MM.1S (cell line): Measurements from ENCODE around the gene ARHGEF6.

Experiments used
- DNase-seq: peaks from one replicate; pipeline ENCODE4 v3.0.0-alpha.2; 2015
- H2AFZ ChIP-seq: fragments of 300-600 bp; sonication (generic); 2 replicates; pipeline ENCODE4 v1.6.0; 2016; ENCODE audit warnings: antibody characterized with exemption, low read length
- H3F3A ChIP-seq: fragments of 300-600 bp; sonication (generic); 2 replicates; pipeline ENCODE4 v1.6.1; 2016; ENCODE audit warnings: mild to moderate bottlenecking, antibody characterized with exemption, low read length, moderate library complexity, mixed read lengths; ENCODE audit not compliant: insufficient read depth
- H3K27ac ChIP-seq: fragments of 300-600 bp; sonication (generic); 2 replicates; pipeline ENCODE4 v1.5.1; 2016; ENCODE audit warnings: mild to moderate bottlenecking, low read length
- H3K27me3 ChIP-seq: fragments of 300-600 bp; sonication (generic); replicated peaks from 2 replicates; pipeline ENCODE4 v1.6.0; 2016; ENCODE audit warnings: low read length; ENCODE audit not compliant: insufficient read depth
- H3K36me3 ChIP-seq: fragments of 300-600 bp; sonication (generic); replicated peaks from 2 replicates; pipeline ENCODE4 v1.6.1; 2016; ENCODE audit warnings: mild to moderate bottlenecking, low read length, mixed read lengths; ENCODE audit not compliant: insufficient read depth
- H3K4me1 ChIP-seq: fragments of 300-600 bp; sonication (generic); 2 replicates; pipeline ENCODE4 v1.6.1; 2016; ENCODE audit warnings: low read length, mixed read lengths
- H3K4me2 ChIP-seq: fragments of 300-600 bp; sonication (generic); 2 replicates; pipeline ENCODE4 v1.6.0; 2016; ENCODE audit warnings: low read depth, low read length
- H3K4me3 ChIP-seq: fragments of 300-600 bp; sonication (generic); 2 replicates; pipeline ENCODE4 v1.5.1; 2016; ENCODE audit warnings: low read length, mixed read lengths
- H3K79me2 ChIP-seq: fragments of 300-600 bp; sonication (generic); 2 replicates; pipeline ENCODE4 v1.6.1; 2016; ENCODE audit warnings: mixed run types, low read length, mixed read lengths
- H3K9ac ChIP-seq: fragments of 300-600 bp; sonication (generic); 2 replicates; pipeline ENCODE4 v1.6.1; 2016; ENCODE audit warnings: low read length, mixed read lengths
- H3K9me2 ChIP-seq: fragments of 300-600 bp; sonication (generic); replicated peaks from 2 replicates; pipeline ENCODE4 v1.6.1; 2016; ENCODE audit warnings: mild to moderate bottlenecking, low read length, mixed read lengths; ENCODE audit not compliant: insufficient read depth
- H3K9me3 ChIP-seq: fragments of 300-600 bp; sonication (generic); replicated peaks from 2 replicates; pipeline ENCODE4 v1.6.1; 2016; ENCODE audit warnings: mild to moderate bottlenecking, low read length, mixed read lengths; ENCODE audit not compliant: insufficient read depth
- H4K20me1 ChIP-seq: fragments of 300-600 bp; sonication (generic); 2 replicates; pipeline ENCODE4 v1.6.1; 2016; ENCODE audit warnings: mild to moderate bottlenecking, low read length, moderate library complexity, mixed read lengths; ENCODE audit not compliant: insufficient read depth
- EZH2 ChIP-seq: fragments of 300-600 bp; sonication (generic); optimal IDR thresholded peaks from 2 replicates; pipeline ENCODE3; 2017; ENCODE audit warnings: low read depth, mild to moderate bottlenecking, antibody characterized with exemption, low read length, mixed read lengths
- EZH2phosphoT487 ChIP-seq: fragments of 300-600 bp; sonication (generic); IDR thresholded peaks from 2 replicates; pipeline ENCODE4 v1.6.1; 2018; ENCODE audit warnings: antibody characterized with exemption, low read length
- TF ChIP-seq, protein P1 (sequence below): fragments of 300-600 bp; sonication (generic); IDR thresholded peaks from 2 replicates; pipeline ENCODE4 v1.5.1; 2016; ENCODE audit warnings: antibody characterized with exemption, low read length, mixed read lengths

The ARHGEF6 gene

DNA sequence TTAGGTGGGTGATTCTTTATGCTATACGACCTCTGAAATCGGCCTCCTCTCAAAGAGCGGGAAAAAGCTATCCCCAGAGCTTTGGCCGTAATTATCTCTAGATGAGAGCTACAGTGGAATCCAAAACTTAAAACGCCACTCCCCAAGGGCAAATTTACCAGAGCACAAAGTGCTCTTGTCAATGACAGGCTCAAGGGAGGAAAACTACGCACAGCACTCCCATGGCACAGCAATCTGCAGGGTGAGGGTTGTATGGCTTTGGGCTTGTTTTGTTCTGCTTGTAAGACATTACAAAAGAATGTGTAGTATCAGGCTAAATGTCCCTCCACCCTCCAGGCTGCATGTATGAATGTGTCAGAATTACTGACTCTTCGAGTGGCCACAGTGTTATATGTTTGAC, 44.0 kb downstream of the ARHGEF6 start:
- Histone ChIP-seq H3K9me2 (no peaks in the 10 kb centered on the region), H3K79me2 (no peaks in the 10 kb centered on the region), H4K20me1 (no peaks in the 10 kb centered on the region), H2AFZ (no peak overlapping the region), H3K9ac (no peak overlapping the region), H3K36me3 (no peaks in the 10 kb centered on the region), H3F3A (no peaks in the 10 kb centered on the region), H3K4me1 (peaks cover 7% of the 10 kb centered on the region; the same call in 1 of the 2 replicates), H3K4me2 (no peak overlapping the region), H3K4me3 (no peak overlapping the region), H3K9me3 (no peaks in the 10 kb centered on the region), H3K27me3 (no peaks in the 10 kb centered on the region), H3K27ac (no peak overlapping the region)
- TF ChIP-seq, protein P1, sequence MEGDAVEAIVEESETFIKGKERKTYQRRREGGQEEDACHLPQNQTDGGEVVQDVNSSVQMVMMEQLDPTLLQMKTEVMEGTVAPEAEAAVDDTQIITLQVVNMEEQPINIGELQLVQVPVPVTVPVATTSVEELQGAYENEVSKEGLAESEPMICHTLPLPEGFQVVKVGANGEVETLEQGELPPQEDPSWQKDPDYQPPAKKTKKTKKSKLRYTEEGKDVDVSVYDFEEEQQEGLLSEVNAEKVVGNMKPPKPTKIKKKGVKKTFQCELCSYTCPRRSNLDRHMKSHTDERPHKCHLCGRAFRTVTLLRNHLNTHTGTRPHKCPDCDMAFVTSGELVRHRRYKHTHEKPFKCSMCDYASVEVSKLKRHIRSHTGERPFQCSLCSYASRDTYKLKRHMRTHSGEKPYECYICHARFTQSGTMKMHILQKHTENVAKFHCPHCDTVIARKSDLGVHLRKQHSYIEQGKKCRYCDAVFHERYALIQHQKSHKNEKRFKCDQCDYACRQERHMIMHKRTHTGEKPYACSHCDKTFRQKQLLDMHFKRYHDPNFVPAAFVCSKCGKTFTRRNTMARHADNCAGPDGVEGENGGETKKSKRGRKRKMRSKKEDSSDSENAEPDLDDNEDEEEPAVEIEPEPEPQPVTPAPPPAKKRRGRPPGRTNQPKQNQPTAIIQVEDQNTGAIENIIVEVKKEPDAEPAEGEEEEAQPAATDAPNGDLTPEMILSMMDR: no peak
- TF ChIP-seq EZH2phosphoT487: no peak
- no peak for TF ChIP-seq EZH2
- DNase-seq: no peak

- Histone ChIP-seq H3K9me3 (no peaks in the 10 kb centered on the region), H3K9ac (no peak overlapping the region), H3K36me3 (no peaks in the 10 kb centered on the region), H3K4me3 (no peak overlapping the region), H3K27ac (no peak overlapping the region), H2AFZ (no peak overlapping the region), H4K20me1 (no peaks in the 10 kb centered on the region), H3K79me2 (no peaks in the 10 kb centered on the region), H3F3A (no peaks in the 10 kb centered on the region), H3K27me3 (no peaks in the 10 kb centered on the region), H3K9me2 (no peaks in the 10 kb centered on the region), H3K4me2 (no peak overlapping the region), H3K4me1 (peaks cover 7% of the 10 kb centered on the region; the same call in 1 of the 2 replicates)
- DNase-seq: no peak
- TF ChIP-seq EZH2: no peak
- TF ChIP-seq, protein P1: no peak
- no peak for TF ChIP-seq EZH2phosphoT487
These were observed 45.1 kb downstream of the ARHGEF6 start for GRCh38 chrX:136735601-136736000.

- DNase-seq: no peak
- H3K36me3 ChIP-seq: no peaks in the 10 kb centered on the region
- H3K9me3 ChIP-seq: no peaks in the 10 kb centered on the region
- H3K27ac ChIP-seq: no peak overlapping the region
- no peak overlapping the region for H3K9ac ChIP-seq
- H4K20me1 ChIP-seq: no peaks in the 10 kb centered on the region
- H3K4me1 ChIP-seq: peaks cover 7% of the 10 kb centered on the region; the same call in 1 of the 2 replicates
- TF ChIP-seq, protein P1: no peak
- no peak for TF ChIP-seq EZH2phosphoT487
- TF ChIP-seq EZH2: no peak
- no peak overlapping the region for H2AFZ ChIP-seq
- H3K4me2 ChIP-seq: no peak overlapping the region
- no peaks in the 10 kb centered on the region for H3K9me2 ChIP-seq
- no peaks in the 10 kb centered on the region for H3F3A ChIP-seq
- no peak overlapping the region for H3K4me3 ChIP-seq
- no peaks in the 10 kb centered on the region for H3K27me3 ChIP-seq
- H3K79me2 ChIP-seq: no peaks in the 10 kb centered on the region
These were observed 47.1 kb downstream of the ARHGEF6 start for GRCh38 chrX:136733613-136734012.
